DND-41 (cell line): ENCODE results near the gene URB2.
A peak's percentile ranks its signal among the peaks of the same experiment; 100 is the strongest.

Experiments
- ATAC-seq: fragments of 200-7000 bp; cut with Tn5 transposase; 3 replicates; pipeline ENCODE4 v1.9.1; 2021; ENCODE audit warnings: low read depth; ENCODE audit not compliant: insufficient read depth
- DNase-seq: peaks from one replicate; pipeline ENCODE4 v3.0.0-alpha.2; 2020
- H2AFZ ChIP-seq: 2 replicates; pipeline ENCODE4 v1.6.0; 2012; ENCODE audit warnings: low read depth, low read length
- H3K27ac ChIP-seq: 2 replicates; pipeline ENCODE4 v1.5.1; 2012; ENCODE audit warnings: low read length, inconsistent platforms
- H3K27me3 ChIP-seq: fragments of 200-600 bp; sonication (generic); 2 replicates; pipeline ENCODE4 v1.6.0; 2012; ENCODE audit warnings: low read length, mild to moderate bottlenecking, inconsistent platforms; ENCODE audit not compliant: insufficient read depth, poor library complexity
- H3K36me3 ChIP-seq: 2 replicates; pipeline ENCODE4 v1.5.1; 2012; ENCODE audit warnings: low read length, inconsistent platforms; ENCODE audit not compliant: insufficient read depth
- H3K4me1 ChIP-seq: 2 replicates; pipeline ENCODE4 v1.5.1; 2012; ENCODE audit warnings: mild to moderate bottlenecking, low read length; ENCODE audit not compliant: insufficient read depth
- H3K4me2 ChIP-seq: 2 replicates; pipeline ENCODE4 v1.6.0; 2012; ENCODE audit warnings: mild to moderate bottlenecking, moderate library complexity, low read length, inconsistent platforms; ENCODE audit not compliant: insufficient read depth
- H3K4me3 ChIP-seq, 2 experiments: fragments of 200-600 bp in 1 of 2; shearing (Covaris generic) in 1 of 2; 2 replicates each; pipeline ENCODE4 v1.5.1; 2012 to 2016; ENCODE audit warnings: inconsistent platforms in 2 of 2, low read length in 2 of 2, mild to moderate bottlenecking in 2 of 2, low read depth in 1 of 2, moderate library complexity in 1 of 2
- H3K79me2 ChIP-seq: 2 replicates; pipeline ENCODE4 v1.6.0; 2012; ENCODE audit warnings: low read length, inconsistent platforms; ENCODE audit not compliant: insufficient read depth
- H3K9ac ChIP-seq: 2 replicates; pipeline ENCODE4 v1.6.0; 2012; ENCODE audit warnings: low read depth, mild to moderate bottlenecking, inconsistent platforms, low read length, moderate library complexity
- H3K9me3 ChIP-seq: 2 replicates; pipeline ENCODE4 v1.5.1; 2012; ENCODE audit warnings: low read length, moderate library complexity, mild to moderate bottlenecking, inconsistent platforms; ENCODE audit not compliant: insufficient read depth, severe bottlenecking
- H4K20me1 ChIP-seq: 2 replicates; pipeline ENCODE4 v1.6.0; 2012; ENCODE audit warnings: low read length; ENCODE audit not compliant: insufficient read depth
- CTCF ChIP-seq: IDR thresholded peaks from 2 replicates; pipeline ENCODE4 v1.5.1; 2012; ENCODE audit warnings: borderline replicate concordance, low read length, moderate library complexity, mild to moderate bottlenecking; ENCODE audit not compliant: poor library complexity, severe bottlenecking; ENCODE audit errors: extremely low read depth
- EZH2 ChIP-seq: IDR thresholded peaks from 3 replicates; pipeline ENCODE4 v1.6.1; 2012; ENCODE audit warnings: borderline replicate concordance, low read depth, mild to moderate bottlenecking, moderate library complexity, low read length, inconsistent platforms; ENCODE audit not compliant: severe bottlenecking

The URB2 gene

GRCh38 chr1:229690662-229691061 is 64.6 kb downstream of the URB2 start:
- Histone ChIP-seq H3K36me3 (no peaks in the 10 kb centered on the region), H3K79me2 (no peaks in the 10 kb centered on the region), H3K9ac (0 out of 2 replicates have a peak overlapping the region, but pooled peaks have one; percentile 80), H3K27me3 (no peaks in the 10 kb centered on the region), H3K27ac (peak overlapping the region; percentile 99), H3K4me2 (no peak overlapping the region), H2AFZ (no peak overlapping the region), H3K9me3 (peaks cover 3% of the 10 kb centered on the region), H4K20me1 (no peaks in the 10 kb centered on the region), H3K4me1 (peaks cover 69% of the 10 kb centered on the region), H3K4me3 (no peak overlapping the region)
- ATAC-seq, result no peak
- TF ChIP-seq CTCF (no peak), EZH2 (no peak)
- no peak for DNase-seq

GRCh38 chr1:229691362-229691761 is 65.3 kb downstream of the URB2 start:
- Histone ChIP-seq H3K4me3 (peak overlapping the region in 1 of 2 experiments; percentile 2; a peak in 1 of 4 replicates), H3K27me3 (no peaks in the 10 kb centered on the region), H2AFZ (peak overlapping the region; percentile 7; the same call in 1 of the 2 replicates), H3K4me1 (peaks cover 76% of the 10 kb centered on the region), H3K4me2 (peak overlapping the region; percentile 35; the same call in 1 of the 2 replicates), H4K20me1 (no peaks in the 10 kb centered on the region), H3K36me3 (no peaks in the 10 kb centered on the region), H3K9ac (peak overlapping the region; percentile 80), H3K79me2 (no peaks in the 10 kb centered on the region), H3K9me3 (no peaks in the 10 kb centered on the region), H3K27ac (peak overlapping the region; percentile 99)
- DNase-seq, result peak; percentile 60
- no peak for TF ChIP-seq EZH2
- TF ChIP-seq CTCF, result no peak
- ATAC-seq, result no peak

- peak; percentile 73 for ATAC-seq
- peak overlapping the region in 1 of 2 experiments; percentile 50; a peak in 2 of 4 replicates for H3K4me3 ChIP-seq
Observed at GRCh38 chr1:229693129-229693900, 67.3 kb downstream of the URB2 start.

More at GRCh38 chr1:229693129-229693900, 67.3 kb downstream of the URB2 start:
- Histone ChIP-seq H3K36me3 (no peaks in the 10 kb centered on the region), H4K20me1 (no peaks in the 10 kb centered on the region), H3K9me3 (no peaks in the 10 kb centered on the region), H3K9ac (peak overlapping the region; percentile 80), H3K27ac (peak overlapping the region; percentile 99), H3K4me2 (peak overlapping the region; percentile 66), H3K27me3 (no peaks in the 10 kb centered on the region), H3K4me1 (peaks cover 85% of the 10 kb centered on the region), H2AFZ (0 out of 2 replicates have a peak overlapping the region, but pooled peaks have one; percentile 31), H3K79me2 (no peaks in the 10 kb centered on the region)
- TF ChIP-seq CTCF, result no peak
- no peak for TF ChIP-seq EZH2
- DNase-seq, result peak; percentile 88
